Retina (tissue), 1 donor: ENCODE data around the gene HCN2.

ENCODE experiments used
- DNase-seq: peaks from one replicate; pipeline ENCODE4 v3.0.0-alpha.2; 2016

The HCN2 gene

GRCh38 chr19:642767-643727 is 53.4 kb downstream of the HCN2 start:
- no peak for DNase-seq

GRCh38 chr19:643736-644135 is 54.1 kb downstream of the HCN2 start:
- no peak for DNase-seq

DNA sequence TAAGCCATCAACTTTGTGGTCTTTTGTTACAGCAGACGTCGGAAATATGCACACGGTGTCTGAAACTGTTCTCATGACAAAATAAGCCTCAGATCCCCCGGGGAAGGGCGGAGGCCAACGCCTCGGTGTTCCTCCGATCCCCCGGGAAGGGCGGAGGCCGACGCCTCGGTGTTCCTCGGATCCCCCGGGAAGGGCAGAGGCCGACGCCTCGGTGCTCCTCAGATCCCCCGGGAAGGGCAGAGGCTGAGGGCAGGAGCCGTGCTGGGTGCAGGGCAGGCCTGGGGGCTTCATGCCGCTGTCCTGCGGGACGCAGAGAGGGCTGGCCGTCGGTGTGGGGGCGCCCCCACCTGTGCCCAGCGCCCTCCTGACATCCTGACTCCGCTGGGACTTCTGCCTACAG is 54.7 kb downstream of the HCN2 start:
- no peak for DNase-seq

DNA sequence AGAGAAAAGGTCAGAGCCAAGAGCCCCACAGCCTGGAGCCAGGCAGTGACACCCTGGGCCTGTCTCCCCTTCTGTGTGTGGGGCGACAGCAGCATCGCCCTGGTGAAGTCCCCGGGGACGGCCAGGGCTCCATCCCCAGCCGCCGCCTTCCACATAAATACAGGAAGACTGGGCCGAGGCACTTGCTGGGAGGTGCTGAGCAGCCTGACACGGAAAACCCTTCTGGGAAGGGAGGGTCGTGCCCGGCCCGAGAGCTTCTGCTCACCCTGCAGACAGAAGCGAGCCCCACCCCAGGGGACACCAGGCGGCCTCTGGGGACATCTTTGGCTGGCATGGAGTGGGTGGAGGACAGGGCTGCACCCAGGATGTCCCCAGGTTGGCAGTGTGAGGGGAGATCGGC is 55.1 kb downstream of the HCN2 start:
- no peak for DNase-seq

DNA sequence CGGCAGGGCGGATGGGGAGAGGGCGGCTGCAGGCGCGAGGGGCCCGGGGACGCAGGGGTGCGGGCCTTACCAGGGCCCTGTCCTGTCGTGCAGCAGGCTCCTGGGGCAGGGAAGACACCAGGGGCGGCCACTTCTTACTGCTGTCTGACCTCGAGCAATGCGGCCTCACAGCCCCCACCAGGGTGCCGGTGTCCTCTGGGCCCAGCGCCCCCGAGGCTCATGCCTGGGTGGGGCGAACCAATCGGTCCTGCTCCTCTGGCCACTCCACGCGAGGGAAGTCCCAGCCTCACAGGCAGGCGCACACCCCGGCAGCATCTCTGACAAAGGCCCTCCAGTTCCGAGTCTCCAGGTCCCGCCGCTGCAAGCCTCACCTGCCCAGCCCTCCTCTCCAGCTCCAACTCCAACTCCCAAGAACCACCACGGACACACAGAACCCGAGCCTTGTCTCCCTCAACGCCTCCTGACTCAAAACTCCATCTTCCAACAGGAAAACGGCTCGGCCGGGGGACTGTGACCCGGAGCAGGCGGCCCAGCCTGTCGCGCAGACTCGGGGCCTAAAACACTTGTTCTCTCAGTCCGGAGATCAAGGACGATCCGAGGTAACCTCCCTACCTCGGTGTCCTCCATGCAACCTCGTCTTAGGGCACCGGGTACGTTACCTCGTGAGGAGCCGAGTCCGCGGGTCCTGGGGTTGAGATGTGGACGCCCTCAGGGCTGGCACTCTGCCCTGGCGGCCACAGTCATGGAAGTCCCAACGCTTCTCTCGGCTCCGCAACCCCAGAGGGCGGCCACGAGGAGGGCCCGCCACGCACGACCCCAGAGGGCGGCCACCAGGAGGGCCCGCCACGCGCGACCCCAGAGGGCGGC is 56.5 kb downstream of the HCN2 start:
- no peak for DNase-seq

DNA sequence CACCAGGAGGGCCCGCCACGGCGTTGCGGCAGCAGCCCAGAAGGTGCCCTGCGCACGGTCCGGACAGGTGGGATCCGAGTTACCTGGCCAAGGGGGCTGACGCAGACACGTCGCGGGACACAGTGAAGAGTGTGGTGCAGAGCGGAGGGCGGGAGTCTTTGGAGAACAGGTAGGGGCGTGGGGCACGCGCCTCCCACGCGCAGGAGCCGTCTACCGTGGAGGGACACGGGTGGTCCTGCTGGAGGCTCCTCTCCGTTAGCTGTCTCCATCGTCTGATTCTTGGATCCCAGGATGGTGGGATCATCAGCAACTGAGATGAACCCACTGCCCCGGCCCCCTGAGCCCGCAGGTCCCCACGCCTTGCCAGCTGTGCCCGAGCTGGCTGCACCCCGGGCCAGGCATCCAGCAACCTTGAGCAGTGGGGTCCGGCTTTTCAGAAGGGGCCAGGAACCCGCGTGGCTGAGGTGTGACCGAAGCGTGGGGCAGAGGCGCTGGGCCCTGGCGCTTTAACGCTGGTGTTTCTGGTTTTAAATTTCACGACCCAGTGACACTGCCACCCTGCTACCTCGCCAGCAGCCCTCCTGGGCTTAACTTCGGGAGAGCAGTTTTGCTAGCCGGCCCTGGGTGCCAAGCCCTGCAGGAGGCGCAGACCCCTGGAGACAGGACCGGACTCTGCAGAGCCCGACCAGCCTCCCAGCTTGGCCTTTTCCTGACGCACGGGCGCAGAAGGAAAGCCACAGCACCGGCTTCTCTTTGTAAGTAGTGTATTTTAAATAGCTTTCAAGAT is 57.3 kb downstream of the HCN2 start:
- DNase-seq: no peak

DNA sequence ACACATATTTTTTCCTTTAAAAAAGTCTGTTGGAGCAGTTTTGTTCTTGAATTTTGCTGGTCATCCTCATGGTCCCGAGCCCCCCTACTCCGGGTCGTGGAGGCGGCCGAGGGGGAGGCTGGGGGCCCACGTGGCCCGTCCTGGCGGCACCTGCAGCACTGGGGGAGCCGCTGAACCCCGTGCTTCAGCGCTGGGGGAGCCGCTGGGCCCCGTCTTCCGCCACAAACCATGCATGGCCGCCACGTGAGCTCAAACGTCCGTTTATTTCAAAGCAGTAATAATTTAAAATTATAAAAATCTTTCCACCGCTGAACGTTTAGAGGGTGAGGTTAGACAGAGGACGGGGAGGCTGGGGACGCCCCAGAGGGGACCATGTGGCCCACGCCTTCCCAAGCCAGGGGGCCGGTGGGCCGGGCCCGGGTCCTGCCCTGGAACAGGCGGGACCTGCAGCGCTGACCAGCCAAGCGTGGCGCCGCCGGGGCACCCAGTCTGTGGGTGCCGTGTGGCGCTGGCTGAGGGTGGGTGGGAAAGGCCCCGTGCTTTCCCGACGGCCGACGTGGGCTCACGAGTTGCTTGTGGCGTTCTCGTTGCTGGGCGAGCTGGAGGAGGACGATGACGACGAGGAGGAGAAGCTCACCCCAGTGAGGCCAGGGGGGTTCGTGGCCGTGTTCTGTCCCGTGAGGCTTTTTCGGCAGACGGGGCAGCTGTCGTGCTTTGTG is 58.0 kb downstream of the HCN2 start:
- DNase-seq: no peak

- DNase-seq: no peak
These were observed 58.6 kb downstream of the HCN2 start for GRCh38 chr19:648305-648704.

DNA sequence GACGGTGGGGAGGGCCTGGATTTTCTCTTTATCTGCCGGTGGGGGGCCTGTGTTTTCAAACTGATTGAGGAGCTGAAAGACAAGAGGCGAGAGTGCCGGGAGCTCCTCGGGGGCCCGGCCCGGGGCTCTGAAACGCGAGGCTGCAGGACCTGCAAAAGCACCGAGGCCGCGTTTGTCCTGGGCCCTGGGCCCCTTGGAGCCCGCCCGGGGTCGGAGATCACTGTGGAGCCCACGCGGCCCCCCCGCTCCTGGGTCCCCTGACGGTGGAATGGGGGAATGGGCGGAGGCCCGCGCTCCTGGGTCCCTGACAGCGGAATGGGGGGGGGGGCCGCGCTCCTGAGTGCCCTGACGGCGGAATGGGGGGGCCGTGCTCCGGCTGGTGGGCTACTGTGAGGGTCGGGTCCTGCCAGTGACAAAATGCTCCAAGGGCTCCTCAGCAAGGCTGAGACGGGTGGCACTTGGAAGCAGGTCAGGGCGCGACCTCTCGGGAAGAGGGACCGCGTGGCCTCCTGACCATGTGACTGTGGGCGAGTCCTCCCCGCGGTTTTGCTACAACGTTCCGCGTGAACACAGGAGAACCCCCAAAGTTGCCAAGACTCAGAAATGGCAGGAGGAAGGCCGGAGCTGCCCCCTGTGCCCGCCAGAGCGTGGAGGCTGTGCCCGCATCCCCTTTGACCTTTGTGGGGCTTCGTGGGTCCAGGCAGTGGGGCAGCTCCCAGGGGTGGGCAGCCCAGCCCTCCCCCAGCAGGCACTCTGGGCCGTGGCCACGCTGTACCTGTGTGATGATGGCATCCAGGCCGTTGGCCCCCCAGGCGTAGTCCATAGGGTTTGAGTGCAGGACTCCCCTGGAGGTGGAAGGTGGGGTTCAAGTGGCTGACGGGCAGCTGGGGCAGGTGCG is 59.5 kb downstream of the HCN2 start:
- DNase-seq: no peak

GRCh38 chr19:650121-650520 is 60.4 kb downstream of the HCN2 start:
- no peak for DNase-seq

GRCh38 chr19:651114-651818 is 61.6 kb downstream of the HCN2 start:
- no peak for DNase-seq

DNA sequence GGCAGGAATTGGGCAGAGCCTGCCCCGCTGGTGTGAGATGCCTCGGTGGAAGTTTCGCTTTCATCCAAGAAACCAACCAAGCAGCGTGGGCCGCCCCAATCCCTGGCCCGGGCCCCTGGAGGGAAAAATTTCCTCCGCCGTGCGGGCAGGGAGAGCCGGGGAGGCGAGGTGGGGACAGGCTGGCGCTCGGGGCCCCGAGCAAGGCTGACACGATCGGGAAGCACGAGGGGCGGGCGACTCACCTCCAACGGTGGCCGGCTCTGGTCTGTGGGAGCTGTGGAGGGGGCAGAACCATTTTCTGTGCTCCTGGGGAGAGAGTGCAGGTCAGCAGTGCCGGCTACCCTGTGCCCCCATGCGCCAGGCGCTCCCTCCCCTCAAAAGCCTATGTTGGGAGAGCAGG is 62.3 kb downstream of the HCN2 start:
- no peak for DNase-seq

DNA sequence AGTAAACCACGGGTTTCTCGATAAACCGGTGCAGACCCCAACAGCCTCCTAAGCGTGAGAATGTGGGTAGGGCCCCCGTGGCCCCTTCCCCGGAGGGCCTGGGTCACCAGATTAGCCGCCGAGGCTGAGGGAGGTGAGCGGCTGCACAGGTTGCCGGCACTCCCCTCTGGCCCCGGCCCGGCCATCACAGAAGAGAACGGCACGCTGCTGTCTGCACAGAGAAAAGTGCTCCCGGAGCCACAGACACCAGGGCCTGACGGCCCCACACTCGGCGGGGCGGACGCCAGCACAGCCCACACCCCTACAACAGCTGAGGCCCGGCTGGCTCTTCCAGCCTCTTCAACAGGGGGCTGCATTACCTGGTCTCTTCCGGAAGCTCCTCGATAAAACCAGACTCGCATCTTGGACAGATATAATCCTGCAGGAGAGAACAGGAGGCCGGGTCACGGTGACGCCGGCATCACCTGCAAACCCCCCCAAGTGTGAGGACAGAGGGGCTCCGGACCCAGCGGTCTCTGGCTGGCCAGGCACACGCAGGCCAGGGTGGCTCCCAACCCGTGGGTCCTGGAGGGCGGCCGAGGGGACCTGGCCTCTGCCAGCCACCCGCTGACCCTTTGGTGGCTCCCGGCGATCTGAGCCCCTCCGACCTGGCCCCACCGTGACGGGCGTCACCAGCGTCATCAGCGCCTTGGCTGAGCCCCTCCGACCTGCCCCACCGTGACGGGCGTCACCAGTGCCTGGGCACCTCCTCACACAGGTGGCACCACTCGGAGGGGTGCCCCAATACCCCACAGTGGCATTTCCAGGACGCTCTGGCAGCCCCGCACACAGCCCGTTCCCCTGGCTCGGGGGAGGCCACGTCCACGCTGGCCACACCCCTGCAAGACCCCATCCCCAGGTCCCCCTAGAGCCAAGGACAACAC is 63.0 kb downstream of the HCN2 start:
- DNase-seq: no peak

GRCh38 chr19:653425-653824 is 63.7 kb downstream of the HCN2 start:
- DNase-seq: no peak

DNA sequence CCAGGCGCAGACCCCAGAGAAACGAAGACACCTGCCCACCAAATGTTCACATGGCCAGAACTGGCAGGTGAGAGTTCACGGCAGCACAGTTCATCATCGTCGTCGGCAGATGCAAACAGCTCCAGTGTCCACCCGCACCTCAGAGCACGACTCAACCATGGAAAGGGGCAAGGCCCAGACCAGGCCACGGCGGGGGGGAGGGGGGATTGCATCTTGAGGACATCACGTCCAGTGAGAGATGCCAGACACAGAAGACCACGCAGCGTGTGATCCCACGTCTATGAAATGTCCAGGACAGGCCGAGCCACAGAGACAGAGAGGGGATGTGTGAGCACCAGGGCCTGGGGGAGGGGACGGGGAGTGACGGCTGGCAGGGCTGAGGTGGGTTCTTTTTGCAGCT is 66.0 kb downstream of the HCN2 start:
- no peak for DNase-seq

DNA sequence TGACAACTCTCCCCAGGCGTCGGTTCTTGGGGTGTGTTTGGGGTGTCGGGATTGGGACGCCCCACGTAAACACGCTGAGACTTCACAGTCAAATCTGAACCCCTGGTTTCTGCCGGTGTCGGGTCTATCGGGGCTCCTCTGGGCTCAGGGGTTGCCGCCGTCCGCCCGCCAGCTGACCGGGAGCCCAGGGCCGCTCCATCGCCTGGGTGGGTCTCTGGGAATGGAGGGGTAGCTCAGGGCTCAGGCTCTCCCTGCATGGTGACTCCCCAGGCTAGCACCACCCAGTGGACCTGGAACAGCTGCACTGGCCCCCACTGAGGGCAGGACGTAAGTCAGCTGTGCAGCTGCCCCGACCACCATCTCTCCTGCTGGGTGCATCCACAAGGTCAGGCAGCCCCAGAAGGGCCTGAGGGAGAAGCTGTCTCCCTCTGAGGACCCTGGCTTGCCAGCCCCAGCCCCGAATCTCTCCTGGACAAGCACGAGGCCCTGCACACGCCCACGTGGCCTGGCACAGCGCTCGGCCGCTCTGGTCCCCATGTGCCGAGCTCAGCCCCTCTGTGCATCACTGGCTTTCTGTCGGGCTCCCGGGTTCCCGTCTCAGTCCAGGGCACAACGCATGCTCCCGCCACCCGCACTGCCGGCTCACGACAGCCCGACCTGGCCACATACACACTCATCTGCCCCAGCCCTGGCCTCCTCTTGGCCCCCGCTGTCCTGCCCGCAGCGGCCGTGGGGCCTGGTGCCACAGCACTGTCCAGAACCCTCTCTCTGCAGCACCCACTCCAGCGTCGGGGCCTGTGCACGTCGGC is 67.3 kb downstream of the HCN2 start:
- no peak for DNase-seq

- no peak for DNase-seq
These were observed 67.9 kb downstream of the HCN2 start for GRCh38 chr19:657611-658010.

DNA sequence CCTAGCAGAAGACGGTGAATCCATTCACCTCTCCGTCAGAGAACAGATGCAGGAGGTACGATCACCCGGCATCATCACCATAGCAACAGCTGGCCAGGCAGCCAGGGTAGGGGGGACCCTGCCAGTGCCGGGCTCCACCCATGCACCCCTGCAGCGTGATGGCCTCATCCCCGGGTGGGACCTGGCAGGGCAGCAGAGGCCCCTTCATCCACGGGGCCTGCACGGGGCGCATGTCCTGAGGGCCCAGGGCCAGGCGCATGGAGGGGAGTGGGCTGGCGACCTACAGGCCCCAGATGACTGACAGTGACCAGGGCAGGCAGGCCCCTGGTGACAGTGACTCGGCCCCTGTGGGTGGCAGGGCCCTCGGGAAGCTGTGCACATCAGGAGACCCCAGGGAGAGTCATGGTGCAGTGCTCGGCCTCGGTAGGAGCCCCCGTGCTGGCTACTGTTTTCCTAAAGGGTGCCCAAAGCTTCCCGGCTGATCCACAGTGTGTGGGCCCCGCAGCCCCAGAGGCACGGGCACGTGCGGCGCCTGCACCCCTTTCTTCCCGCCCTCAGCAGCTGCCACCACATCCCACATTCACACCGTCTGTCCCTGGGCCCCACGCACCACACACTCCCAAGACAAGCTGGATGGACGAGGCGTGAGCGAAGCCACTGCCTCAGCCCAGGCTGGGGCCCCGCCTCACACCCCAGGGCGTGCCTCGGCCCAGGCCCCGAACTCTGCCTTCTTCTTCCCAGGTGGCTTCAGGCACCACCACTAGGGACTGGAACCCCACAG is 68.6 kb downstream of the HCN2 start:
- no peak for DNase-seq
